Ovary (tissue), 9 donors: ENCODE data around the gene SNAPC1. TPM values are rescaled to one million over a fixed set of nuclear protein-coding genes. Genes with fewer than 3 reads are reported as not detected.
A peak's percentile ranks its signal among the peaks of the same experiment; 100 is the strongest.
"Not testable (repeated sequence)": the region's sequence is repeated elsewhere in the genome, so short reads cannot be mapped to it uniquely, and the experiment has no call there.

Experiments
- DNase-seq, 5 donors: peaks; one replicate each; pipeline ENCODE4 v3.0.0-alpha.2; 2019 to 2020
- H3K27ac ChIP-seq, 2 donors: fragments of 200-600 bp; one replicate each; pipeline versions ENCODE4 v1.5.1 to v1.8.0; 2019 to 2022
- H3K27me3 ChIP-seq: fragments of 200-600 bp; one replicate; pipeline ENCODE4 v1.8.0; 2022
- H3K36me3 ChIP-seq: fragments of 200-600 bp; sonication (generic); one replicate; pipeline ENCODE4 v1.5.1; 2019
- H3K4me1 ChIP-seq: one replicate; pipeline ENCODE4 v1.8.1; 2013; ENCODE audit warnings: mild to moderate bottlenecking, moderate library complexity; ENCODE audit not compliant: insufficient read depth
- H3K4me3 ChIP-seq: fragments of 200-600 bp; sonication (generic); one replicate; pipeline ENCODE4 v1.5.1; 2017
- H3K9me3 ChIP-seq, 2 donors: fragments of 200-600 bp in 1 of 2; sonication (generic) in 1 of 2; one replicate each; pipeline versions ENCODE4 v1.5.1 to v1.8.1; 2013 to 2019; ENCODE audit warnings: mild to moderate bottlenecking in 1 of 2, moderate library complexity in 1 of 2
- CTCF ChIP-seq, 3 donors: fragments of 450-650 bp in 2 of 3; fragments of 200-600 bp in 1 of 3; IDR thresholded peaks; one replicate each; pipeline versions ENCODE4 v1.5.1 to v1.8.0; 2016 to 2022; ENCODE audit warnings: antibody characterized with exemption in 3 of 3, mild to moderate bottlenecking in 1 of 3
- EP300 ChIP-seq: sonication (generic); formaldehyde crosslinking; IDR thresholded peaks from one replicate; pipeline ENCODE4 v1.6.1; 2017; ENCODE audit warnings: antibody characterized with exemption
- POLR2A ChIP-seq: fragments of 450-650 bp; IDR thresholded peaks from one replicate; pipeline ENCODE4 v1.6.1; 2017; ENCODE audit warnings: antibody characterized with exemption, mild to moderate bottlenecking, moderate library complexity
- WGBS, 3 donors: extraction: QIAGEN DNeasy Blood & Tissue Kit in 1 of 3; methylation state at CpG; one replicate each; pipeline versions ENCODE4 v1.1.5 to v1.1.7; 2013 to 2017; 5-methylcytosine and 5-hydroxymethylcytosine counted together
- intact Hi-C, 4 donors: fragments of 100-400 bp; cut with DNase I; formaldehyde crosslinking; loops; one replicate each; pipeline versions ENCODE4 v1.11.0 to v1.15.1; 2022 to 2023
- polyA plus RNA-seq, 2 donors: library from polyadenylated mRNA; stranded (reverse); fragments of 200-250 nt in 1 of 2; fragments of 350-450 nt in 1 of 2; fragmentation: Illumina TruSeq in 1 of 2; extraction: RNeasy Lipid Tissue Mini Kit (QIAGEN cat#74804) in 1 of 2; gene quantifications; one replicate each; pipeline ENCODE4 v1.2.3, GENCODE V29; 2013 to 2014
- total RNA-seq, 7 donors: library from RNA; depleted of rRNA in 2 of 7; stranded (reverse); fragments of >200 nt in 2 of 7; fragmentation: NEBNext Ultra II Directional in 3 of 7; extraction: Animal tissue kit (Norgen Biotek cat#: 25700) in 3 of 7; gene quantifications; one replicate each; pipeline versions ENCODE4 v1.1.0 to v1.2.4, GENCODE V29; 2016 to 2023
- donor health status: DM: no; HTN: no; CAD: no; lungs with moderate emphysema.
- donor health status: DM: no; HTN: no; CAD: no.
- donor health status: Bipolar disorder and iron deficiency.
- donor health status: DM: yes; HTN: yes; CAD: no.
- donor health status: DM: no; HTN: no; CAD: no.
- donor health status: DM: yes; HTN: yes; CAD: no.

The SNAPC1 gene
- total and polyA plus RNA-seq, 9 donors: 4.5 to 11.9 (median 5.9) TPM

- H3K27ac ChIP-seq: peak overlapping the region in 1 of 2 donors; percentile 73
- no peaks in the 10 kb centered on the region for H3K4me1 ChIP-seq
- H3K36me3 ChIP-seq: no peaks in the 10 kb centered on the region
- peak overlapping the region; percentile 51 for H3K4me3 ChIP-seq
- 27 to 29% (median 29%) methylated on average over 8 of the region's 8 CpGs for WGBS, 3 donors
- intact Hi-C loops: no loop called here
- DNase-seq: no peak
- no peak for TF ChIP-seq EP300
- no peak for TF ChIP-seq CTCF (IDR thresholded peaks at IDR 0.05)
- TF ChIP-seq POLR2A: no peak
- no peaks in the 10 kb centered on the region for H3K27me3 ChIP-seq
- no peaks in the 10 kb centered on the region for H3K9me3 ChIP-seq
These were observed 10.7 kb upstream of the SNAPC1 start for GRCh38 chr14:61751475-61751989.

DNA sequence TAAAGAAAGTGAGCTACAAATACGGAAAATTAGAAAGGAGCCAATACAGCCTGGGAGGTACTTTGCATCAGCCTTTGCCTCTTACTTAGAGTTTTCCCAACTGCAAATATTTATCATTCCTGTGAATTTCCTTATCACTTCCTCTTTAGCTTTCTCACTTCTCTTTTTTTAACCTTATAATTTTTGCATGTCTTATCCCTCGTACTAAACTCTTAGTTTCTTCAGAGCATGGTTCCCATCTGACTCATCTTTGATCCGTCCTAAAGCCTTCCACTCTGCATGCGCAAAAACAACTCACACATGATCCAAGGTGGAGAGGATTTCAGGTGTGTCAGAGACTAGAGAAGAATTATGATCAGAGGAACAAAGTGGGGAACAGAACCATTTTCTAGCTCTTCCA, 9.6 kb upstream of the SNAPC1 start:
- Histone ChIP-seq H3K27me3 (no peaks in the 10 kb centered on the region), H3K36me3 (no peaks in the 10 kb centered on the region), H3K9me3 (no peaks in the 10 kb centered on the region), H3K4me3 (no peak overlapping the region), H3K4me1 (no peaks in the 10 kb centered on the region), H3K27ac (no peak overlapping the region)
- 60 to 62% (median 61%) methylated on average over 4 of the region's 4 CpGs for WGBS, 3 donors
- DNase-seq: no peak
- intact Hi-C loops: no loop called here
- TF ChIP-seq EP300 (no peak), CTCF (IDR thresholded peaks at IDR 0.05) (no peak), POLR2A (no peak)

DNA sequence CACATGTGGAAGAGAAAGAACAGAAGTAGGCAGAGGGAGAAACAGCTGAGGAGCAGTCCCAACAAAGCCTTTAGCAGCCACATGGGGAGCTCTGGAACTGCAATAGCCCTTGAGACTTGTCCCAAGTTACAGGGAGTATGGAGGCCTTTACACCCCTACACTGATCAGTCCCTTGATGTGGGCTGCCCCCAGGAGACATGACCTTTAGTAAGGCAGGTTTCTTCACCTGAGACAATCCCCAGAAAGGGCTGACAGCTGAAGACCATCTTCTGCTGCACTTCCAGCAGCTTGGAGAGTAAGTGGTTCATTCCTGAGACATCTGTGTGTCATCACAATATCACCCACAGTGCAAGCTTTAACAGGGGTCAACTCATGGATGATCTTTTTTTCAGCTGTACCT, 8.6 kb upstream of the SNAPC1 start:
- no peak overlapping the region for H3K4me3 ChIP-seq
- intact Hi-C loops: no loop called here
- H3K9me3 ChIP-seq: no peaks in the 10 kb centered on the region
- no peak for DNase-seq
- H3K27me3 ChIP-seq: no peaks in the 10 kb centered on the region
- H3K4me1 ChIP-seq: no peaks in the 10 kb centered on the region
- no peak overlapping the region for H3K27ac ChIP-seq
- no peaks in the 10 kb centered on the region for H3K36me3 ChIP-seq
- TF ChIP-seq CTCF (IDR thresholded peaks at IDR 0.05) (no peak), POLR2A (no peak), EP300 (no peak)

DNA sequence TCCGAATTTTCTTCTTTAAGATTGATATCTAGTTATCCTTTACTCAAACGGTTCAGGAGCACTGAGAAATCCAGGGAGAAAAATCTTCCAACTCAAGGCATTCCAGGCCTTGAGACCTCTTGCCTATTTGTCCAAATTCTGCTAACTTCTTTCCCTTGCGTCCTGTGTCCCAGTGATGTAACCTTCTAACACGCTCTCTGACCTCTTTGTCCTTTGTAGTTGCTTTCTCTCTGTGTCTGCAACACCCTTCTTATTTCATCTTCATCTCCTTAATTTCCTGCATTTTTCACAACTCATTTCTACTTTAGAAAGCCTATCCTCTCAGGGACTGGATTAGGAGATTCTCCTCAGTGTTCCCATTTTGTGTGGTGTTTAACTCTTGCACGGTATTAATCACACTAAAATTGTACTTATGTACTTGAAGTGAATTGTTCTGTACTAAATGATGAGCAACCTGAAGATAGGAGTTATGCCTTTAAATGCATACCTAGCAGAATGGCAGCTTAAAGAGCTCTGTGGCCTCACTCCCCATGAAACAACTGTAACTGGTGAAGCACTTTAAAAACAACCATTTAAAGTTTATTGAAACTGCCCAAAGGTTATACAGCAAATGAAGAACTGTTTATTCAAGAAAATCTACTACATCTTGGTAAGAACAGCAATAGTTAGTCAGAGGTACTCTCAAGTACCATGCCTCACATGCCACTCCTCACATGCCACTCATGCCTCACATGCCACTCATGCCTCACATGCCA, 7.4 kb upstream of the SNAPC1 start:
- H3K9me3 ChIP-seq: no peaks in the 10 kb centered on the region
- H3K4me1 ChIP-seq: no peaks in the 10 kb centered on the region
- H3K27me3 ChIP-seq: no peaks in the 10 kb centered on the region
- TF ChIP-seq POLR2A: no peak
- TF ChIP-seq EP300: no peak
- TF ChIP-seq CTCF (IDR thresholded peaks at IDR 0.05): no peak
- WGBS, 3 donors: 68 to 81% (median 68%) methylated on average over 5 of the region's 5 CpGs
- intact Hi-C loops: no loop called here
- no peak for DNase-seq
- no peak overlapping the region for H3K27ac ChIP-seq
- no peak overlapping the region for H3K4me3 ChIP-seq
- H3K36me3 ChIP-seq: no peaks in the 10 kb centered on the region

DNA sequence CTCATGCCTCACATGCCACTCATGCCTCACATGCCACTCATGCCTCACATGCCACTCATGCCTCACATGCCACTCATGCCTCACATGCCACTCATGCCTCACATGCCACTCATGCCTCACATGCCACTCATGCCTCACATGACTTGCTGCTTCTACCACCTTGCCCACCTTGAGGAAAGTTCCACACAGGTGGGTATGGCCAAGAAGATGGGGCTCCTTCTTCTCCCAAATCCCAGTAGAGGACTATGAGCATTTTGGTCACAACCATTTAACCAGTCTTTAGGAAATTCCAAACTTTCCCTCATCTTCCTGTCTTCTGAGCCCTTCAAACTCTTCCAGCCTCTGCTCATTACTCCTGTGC, 6.9 kb upstream of the SNAPC1 start:
- intact Hi-C loops, H3K9me3 ChIP-seq, H3K4me3 ChIP-seq, DNase-seq, H3K27me3 ChIP-seq, H3K4me1 ChIP-seq, H3K27ac ChIP-seq, H3K36me3 ChIP-seq: not testable (repeated sequence)
